ENCODE data around the gene ZNF143. TPM values are rescaled to one million over a fixed set of nuclear protein-coding genes. Genes with fewer than 3 reads are reported as not detected.
"Not testable (repeated sequence)": the region's sequence is repeated elsewhere in the genome, so short reads cannot be mapped to it uniquely, and the experiment has no call there.

Gene ZNF143
- total RNA-seq, 1 donor from 2014 or later = 28.5 TPM

GRCh38 chr11:9498457-9499078 lies 37.8 kb downstream of the ZNF143 start:
- no peak for DNase-seq (ENCODE audit: low spot score)

- peak; percentile 82 for DNase-seq (ENCODE audit: low spot score)
These were observed 45.9 kb downstream of the ZNF143 start for GRCh38 chr11:9506489-9507276.

DNA sequence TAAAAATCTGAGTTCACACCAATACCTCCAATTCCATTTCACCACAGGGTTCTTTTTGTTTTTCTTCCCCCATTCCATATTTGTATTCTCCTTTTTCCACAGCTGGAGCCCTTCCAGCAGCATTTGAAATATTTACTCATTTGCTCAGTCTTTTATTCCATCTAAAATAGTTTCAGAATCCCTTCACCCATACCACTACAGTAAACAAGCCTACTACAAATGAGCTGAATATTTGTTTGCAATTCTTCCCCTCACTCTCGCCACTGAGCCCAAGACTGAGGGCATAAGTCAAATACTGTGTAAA lies 46.4 kb downstream of the ZNF143 start:
- DNase-seq (ENCODE audit: low spot score) = no peak

DNA sequence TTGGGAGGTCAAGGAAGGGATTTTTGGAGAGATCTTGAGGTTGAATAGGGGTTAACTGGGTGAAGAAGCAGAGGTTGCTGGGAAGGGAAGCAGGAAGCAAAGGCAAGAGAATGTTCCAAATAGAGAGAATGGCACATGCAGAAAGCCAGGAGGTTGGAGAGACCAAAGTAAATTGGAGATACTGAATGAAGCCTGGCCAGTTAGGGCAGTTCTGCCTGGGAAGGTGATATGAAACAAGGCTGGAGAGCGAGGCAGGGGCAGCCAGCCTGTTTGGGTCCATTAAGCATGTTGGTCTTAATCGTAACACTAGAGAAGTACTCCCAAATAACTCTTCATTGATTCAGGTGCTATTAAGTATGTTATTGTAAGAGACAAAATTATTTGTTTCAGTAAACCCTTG lies 48.2 kb downstream of the ZNF143 start:
- no peak for DNase-seq (ENCODE audit: low spot score)

DNA sequence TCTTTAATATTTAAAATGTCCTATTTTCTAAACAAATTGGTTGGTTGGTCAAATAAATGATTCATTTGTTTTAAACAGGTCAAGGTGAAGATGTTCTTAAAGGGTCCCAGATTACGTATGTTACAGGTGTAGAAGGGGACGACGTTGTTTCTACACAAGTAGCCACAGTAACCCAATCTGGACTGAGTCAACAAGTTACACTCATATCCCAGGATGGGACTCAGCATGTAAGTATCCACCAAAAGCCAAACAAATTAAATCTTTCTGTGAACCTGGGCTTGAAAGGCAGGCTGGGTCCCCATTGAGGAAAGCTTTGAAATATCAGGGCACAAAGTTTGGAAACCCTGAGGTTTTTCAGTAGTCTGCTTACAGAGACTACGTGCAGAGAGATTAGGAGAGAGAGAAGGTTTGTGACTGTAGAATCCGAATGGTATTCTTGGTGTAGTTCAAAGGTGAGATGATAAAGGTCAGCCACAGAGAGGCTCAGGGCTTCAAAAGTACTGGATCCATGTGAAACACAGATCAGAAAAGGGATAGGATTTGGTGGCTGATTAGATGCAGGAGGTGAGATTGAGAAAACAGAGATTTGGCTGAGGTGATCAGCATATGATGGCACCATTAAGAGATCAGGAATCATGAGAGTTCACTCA lies 51.7 kb downstream of the ZNF143 start:
- no peak for DNase-seq (ENCODE audit: low spot score)

GRCh38 chr11:9514576-9514975 lies 53.8 kb downstream of the ZNF143 start:
- DNase-seq (ENCODE audit: low spot score) = not testable (repeated sequence)

DNA sequence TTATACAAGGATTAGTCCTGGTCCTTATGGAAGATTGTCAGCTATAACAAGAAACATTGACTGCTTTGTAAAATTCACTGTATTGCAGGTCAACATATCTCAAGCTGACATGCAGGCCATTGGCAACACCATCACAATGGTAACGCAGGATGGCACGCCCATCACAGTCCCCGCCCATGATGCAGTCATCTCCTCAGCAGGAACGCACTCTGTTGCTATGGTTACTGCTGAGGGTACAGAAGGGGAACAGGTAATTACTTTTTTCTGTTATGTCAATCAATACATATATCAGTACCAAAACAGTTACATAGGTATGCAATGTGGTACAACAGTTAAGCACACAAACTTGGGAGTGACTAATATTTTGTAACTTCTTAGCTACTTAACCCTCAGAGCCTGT lies 55.3 kb downstream of the ZNF143 start:
- DNase-seq (ENCODE audit: low spot score) = peak; percentile 88

- no peak for DNase-seq (ENCODE audit: low spot score)
These were observed 58.1 kb downstream of the ZNF143 start for GRCh38 chr11:9518835-9519410.

DNA sequence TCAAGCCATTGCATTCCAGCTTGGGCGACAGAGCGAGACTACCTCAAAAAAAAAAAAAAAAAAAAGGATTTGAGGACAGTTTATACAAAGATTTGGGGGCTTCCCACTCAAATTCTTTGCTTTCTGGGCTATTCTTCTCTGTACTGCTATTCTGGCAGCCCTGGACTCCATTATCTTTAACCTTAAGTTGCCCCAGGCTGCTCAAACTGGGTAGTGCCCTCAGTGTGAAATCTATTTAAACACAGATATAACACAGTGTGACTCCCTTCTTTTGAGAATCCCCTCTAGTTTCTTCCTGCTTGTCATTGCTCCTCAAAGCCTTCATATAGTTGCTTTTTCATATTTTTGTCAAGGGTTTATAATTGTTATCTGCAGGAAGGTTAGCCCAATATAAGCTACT lies 63.2 kb downstream of the ZNF143 start:
- DNase-seq (ENCODE audit: low spot score) = no peak

DNA sequence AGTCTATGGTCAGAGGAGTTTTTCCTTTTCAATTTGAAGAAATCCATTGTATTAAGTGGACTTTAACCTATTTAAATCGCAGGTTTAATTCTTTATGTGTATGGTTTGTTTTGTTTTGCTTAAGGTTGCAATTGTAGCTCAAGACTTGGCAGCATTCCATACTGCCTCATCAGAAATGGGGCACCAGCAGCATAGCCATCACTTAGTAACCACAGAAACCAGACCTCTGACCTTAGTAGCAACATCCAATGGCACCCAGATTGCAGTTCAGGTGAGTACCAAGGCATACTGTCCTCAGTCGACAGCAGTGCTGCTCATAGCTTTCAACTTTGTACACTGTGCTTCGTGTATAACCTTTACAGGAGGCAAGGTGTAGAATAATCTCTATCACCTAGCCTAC lies 64.3 kb downstream of the ZNF143 start:
- no peak for DNase-seq (ENCODE audit: low spot score)

DNA sequence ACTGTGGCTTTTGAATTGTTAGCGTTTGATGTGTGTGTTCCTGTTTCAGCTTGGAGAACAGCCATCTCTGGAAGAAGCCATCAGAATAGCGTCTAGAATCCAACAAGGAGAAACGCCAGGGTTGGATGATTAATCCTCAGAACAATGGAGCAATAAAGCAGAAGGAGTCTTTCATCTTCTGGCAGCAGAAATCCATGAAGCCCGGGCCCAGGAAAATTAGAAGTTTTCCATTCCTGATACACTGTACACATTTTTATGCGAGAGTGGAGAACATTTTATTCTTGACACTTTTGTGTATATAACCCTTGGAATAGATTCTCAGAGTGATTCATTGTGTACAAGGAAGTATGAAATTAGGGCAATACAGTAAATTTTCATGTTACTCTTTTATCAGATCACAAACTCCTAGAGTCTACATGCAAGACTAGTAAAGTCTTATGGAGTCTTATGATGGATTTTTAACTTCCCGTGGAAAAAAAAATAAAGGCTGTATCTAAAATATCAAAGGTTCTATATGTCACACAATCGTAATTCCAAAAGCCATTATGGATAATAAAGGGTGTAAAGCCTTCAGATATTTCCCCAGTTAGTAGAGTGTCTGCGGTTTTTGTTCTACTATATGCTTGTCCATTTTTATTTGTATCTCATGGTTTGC lies 66.8 kb downstream of the ZNF143 start:
- DNase-seq (ENCODE audit: low spot score) = peak; percentile 58

DNA sequence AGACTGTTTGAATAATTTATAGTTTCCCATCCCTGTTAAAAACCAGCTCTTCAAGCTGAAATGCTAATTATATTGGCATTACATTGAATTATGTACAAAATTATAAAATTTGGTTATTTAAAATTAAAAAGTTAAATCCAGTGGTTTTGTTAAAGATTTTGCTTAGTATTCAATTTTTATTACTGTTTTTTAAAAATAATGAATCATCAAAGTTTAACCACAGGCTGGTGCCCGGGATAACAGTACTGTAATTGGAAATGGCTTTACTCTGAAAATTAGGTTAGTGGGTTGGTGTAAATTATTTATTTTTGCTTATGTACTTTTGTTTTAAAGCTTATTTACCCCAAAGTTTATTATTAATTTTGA lies 67.3 kb downstream of the ZNF143 start:
- no peak for DNase-seq (ENCODE audit: low spot score)

GRCh38 chr11:9528573-9529333 lies 67.9 kb downstream of the ZNF143 start:
- DNase-seq (ENCODE audit: low spot score) = no peak

DNA sequence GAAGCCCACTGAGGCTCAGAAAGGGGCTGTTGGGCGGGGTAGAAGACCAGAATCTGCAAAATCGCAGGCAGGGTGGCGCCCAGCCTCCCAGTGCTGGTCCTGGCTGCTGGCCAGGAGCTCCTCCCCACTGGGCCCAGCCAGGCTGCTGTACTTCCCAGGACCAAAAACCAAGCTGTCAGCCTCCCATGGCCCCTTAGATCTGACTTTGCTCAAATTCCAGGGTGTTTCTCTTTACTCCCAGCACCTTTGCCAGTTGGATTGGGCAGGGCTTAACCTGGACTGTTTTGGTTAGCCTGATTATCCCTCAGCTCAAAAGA lies 68.5 kb downstream of the ZNF143 start:
- DNase-seq (ENCODE audit: low spot score) = no peak

- no peak for DNase-seq (ENCODE audit: low spot score)
These were observed 69.3 kb downstream of the ZNF143 start for GRCh38 chr11:9530020-9530621.

DNA sequence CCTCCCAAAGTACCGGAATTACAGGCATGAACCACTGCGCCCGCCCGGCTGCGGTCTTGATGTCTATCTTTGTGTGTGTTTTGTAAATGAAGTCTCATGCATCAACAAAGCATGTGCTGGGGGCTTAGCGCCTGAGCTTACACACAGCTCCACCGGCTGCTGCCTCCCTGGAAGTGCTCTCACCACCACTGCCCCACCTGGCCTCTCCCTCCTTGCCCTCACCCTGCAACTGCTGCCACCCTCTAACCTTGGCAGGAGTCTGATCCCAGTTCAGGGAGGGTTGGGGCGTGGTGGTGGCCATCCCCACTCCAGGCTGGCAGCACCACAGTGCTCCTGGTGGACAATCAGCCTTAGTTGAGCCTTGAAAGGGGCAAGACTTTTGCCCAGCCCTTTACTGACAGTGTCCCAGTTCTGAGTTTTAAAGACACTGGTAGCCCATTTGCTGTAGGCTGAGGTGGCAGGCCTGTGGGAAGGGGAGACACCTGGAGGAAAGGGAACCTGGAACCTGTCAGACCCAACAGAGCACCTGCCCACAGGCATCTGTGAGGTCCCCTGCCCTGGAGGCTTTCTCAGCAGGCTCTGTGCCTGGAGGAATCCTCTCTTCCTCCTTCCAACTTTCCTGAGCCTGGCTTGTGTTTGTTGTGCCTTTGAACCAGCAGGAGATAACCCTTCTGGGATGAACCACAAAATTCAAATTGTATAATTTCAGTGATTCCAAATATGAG lies 70.3 kb downstream of the ZNF143 start:
- no peak for DNase-seq (ENCODE audit: low spot score)

DNA sequence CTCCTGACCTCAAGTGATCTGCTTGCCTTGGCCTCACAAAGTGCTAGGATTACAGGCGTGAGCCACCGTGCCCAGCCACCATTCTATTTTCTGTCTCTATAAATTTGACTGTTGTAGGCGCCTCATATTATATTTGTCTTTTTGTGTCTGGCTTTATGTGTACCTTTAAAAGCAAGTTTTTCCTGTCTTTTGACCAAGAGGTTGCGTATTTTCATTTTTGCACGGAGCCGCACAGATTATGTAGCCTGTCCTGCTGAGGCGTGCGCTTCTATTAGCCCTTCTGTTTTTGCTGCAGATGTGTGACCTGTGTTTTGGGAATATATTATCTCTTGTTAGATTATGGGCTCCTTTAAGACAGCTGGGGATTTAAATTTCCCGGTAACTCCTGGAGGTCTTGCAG lies 72.2 kb downstream of the ZNF143 start:
- DNase-seq (ENCODE audit: low spot score) = no peak

GRCh38 chr11:9533736-9534473 lies 73.1 kb downstream of the ZNF143 start:
- DNase-seq (ENCODE audit: low spot score) = no peak

- DNase-seq (ENCODE audit: low spot score) = peak; percentile 63
These were observed 74.5 kb downstream of the ZNF143 start for GRCh38 chr11:9535189-9535781.

DNA sequence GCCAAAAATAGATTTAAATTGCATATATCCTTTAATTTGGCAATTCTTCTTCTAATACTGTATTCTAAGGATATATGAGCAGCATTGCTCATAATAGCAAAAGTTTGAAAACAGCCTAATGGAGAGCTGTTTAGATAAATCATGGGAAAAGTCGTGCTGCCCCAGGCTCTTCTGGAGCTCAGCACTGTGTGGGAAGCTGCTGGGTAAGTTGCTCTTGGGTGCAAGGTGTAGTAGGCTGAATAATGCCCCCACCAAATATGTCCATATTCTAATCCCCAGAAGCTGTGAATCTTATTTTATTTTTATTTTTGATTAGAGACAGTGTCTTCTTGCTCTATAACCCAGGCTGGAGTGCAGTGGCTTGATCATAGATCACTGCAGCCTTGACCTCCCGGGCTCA lies 77.7 kb downstream of the ZNF143 start:
- no peak for DNase-seq (ENCODE audit: low spot score)
